LNCAP (cell line): ENCODE measurements around the gene EVX1.

ENCODE experiments used
- TF ChIP-seq, protein P1 (sequence below): fragments of 450-650 bp; IDR thresholded peaks from 2 replicates; pipeline ENCODE4 v1.5.1; 2017; ENCODE audit warnings: mild to moderate bottlenecking

Gene EVX1

GRCh38 chr7:27215356-27215755 is 27.2 kb upstream of the EVX1 start:
- TF ChIP-seq, protein P1, sequence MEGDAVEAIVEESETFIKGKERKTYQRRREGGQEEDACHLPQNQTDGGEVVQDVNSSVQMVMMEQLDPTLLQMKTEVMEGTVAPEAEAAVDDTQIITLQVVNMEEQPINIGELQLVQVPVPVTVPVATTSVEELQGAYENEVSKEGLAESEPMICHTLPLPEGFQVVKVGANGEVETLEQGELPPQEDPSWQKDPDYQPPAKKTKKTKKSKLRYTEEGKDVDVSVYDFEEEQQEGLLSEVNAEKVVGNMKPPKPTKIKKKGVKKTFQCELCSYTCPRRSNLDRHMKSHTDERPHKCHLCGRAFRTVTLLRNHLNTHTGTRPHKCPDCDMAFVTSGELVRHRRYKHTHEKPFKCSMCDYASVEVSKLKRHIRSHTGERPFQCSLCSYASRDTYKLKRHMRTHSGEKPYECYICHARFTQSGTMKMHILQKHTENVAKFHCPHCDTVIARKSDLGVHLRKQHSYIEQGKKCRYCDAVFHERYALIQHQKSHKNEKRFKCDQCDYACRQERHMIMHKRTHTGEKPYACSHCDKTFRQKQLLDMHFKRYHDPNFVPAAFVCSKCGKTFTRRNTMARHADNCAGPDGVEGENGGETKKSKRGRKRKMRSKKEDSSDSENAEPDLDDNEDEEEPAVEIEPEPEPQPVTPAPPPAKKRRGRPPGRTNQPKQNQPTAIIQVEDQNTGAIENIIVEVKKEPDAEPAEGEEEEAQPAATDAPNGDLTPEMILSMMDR, result no peak

DNA sequence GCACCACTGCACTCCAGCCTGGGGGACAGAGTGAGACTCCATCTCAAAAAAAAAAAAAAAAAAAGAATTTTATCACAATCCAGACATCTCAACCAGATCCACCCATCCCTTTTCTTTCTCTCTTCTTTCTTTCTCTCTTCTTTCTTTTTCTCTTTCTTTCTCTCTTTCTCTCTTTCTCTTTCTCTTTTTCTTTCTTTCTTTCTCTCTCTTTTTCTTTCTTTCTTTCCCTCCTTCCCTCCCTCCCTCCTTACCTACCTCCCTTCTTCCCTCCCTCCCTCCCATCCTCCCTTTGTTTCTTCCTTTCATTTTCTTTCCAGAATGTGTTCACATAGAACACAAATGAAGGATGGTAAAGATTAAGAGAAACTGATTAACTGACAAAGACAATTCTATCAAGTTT is 24.7 kb upstream of the EVX1 start:
- TF ChIP-seq, protein P1, result no peak

- TF ChIP-seq, protein P1, result no peak
Measured at GRCh38 chr7:27219821-27220220, 22.8 kb upstream of the EVX1 start.

- TF ChIP-seq, protein P1, result no peak
Measured at GRCh38 chr7:27220440-27220955, 22.1 kb upstream of the EVX1 start.

DNA sequence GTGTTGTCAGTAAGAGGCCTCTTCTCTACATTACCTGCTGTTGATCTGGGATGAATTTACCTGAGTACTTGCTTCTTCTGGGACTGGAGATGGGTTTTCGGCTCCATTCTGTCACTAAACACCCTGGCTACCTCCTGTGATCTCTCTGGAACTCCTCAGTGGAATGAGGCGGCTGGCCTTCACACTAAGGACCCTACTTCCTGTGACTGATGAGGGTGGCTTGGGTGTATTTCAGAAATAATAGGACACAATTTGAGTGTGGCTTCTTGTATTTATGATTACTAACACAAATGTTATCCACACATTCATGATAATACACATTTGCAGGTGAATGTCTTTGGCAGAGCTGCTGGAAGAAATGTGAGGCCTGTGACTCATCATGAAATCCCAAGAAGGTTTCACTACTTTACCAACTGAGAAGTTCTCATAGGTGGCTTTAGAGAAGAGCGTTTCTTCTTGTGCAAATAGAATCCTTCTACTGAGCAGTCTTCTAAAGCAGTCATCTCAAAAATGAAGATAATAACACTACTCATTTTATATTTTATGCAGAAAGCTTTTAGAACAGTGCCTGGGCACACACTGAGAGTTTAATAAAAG is 21.3 kb upstream of the EVX1 start:
- TF ChIP-seq, protein P1, result no peak

GRCh38 chr7:27223941-27224575 is 18.5 kb upstream of the EVX1 start:
- TF ChIP-seq, protein P1, result no peak

GRCh38 chr7:27224983-27225934 is 17.3 kb upstream of the EVX1 start:
- TF ChIP-seq, protein P1, result no peak
